HepG2 (cell line): ENCODE data around the gene PCBP4. TPM values are rescaled to one million over a fixed set of nuclear protein-coding genes. Genes with fewer than 3 reads are reported as not detected.

Source experiments
- CBFB ChIP-seq: sonication (generic); formaldehyde crosslinking; IDR thresholded peaks from 2 replicates; pipeline ENCODE4 v1.4.0; 2020; ENCODE audit warnings: missing genetic modification reagents
- CBX2 ChIP-seq, 2 experiments: fragments of 200-600 bp in 1 of 2; sonication (generic); formaldehyde crosslinking in 1 of 2; IDR thresholded peaks; 2 replicates each; pipeline versions ENCODE4 v1.7.0 to v1.8.1; 2018 to 2022; ENCODE audit warnings: low read depth in 2 of 2, low read length in 1 of 2, mild to moderate bottlenecking in 1 of 2, missing genetic modification reagents in 1 of 2
- CEBPG ChIP-seq: IDR thresholded peaks from 2 replicates; pipeline ENCODE4 v1.6.1; 2016
- CENPT ChIP-seq: sonication (generic); formaldehyde crosslinking; IDR thresholded peaks from 2 replicates; pipeline ENCODE4 v1.8.0; 2022; ENCODE audit warnings: low read depth, mild to moderate bottlenecking, moderate library complexity, missing genetic modification reagents
- FOSL1 ChIP-seq: sonication (generic); formaldehyde crosslinking; IDR thresholded peaks from 2 replicates; pipeline ENCODE4 v1.9.0; 2021; ENCODE audit warnings: missing genetic modification reagents, borderline replicate concordance
- HDAC1 ChIP-seq: sonication (generic); formaldehyde crosslinking; IDR thresholded peaks from 2 replicates; pipeline ENCODE4 v1.5.1; 2020; ENCODE audit warnings: mild to moderate bottlenecking, missing genetic modification reagents
- IRF2 ChIP-seq: IDR thresholded peaks from 2 replicates; pipeline ENCODE4 v1.6.1; 2018; ENCODE audit warnings: missing genetic modification reagents, missing compliant biosample characterization
- KLF13 ChIP-seq: sonication (generic); formaldehyde crosslinking; IDR thresholded peaks from 2 replicates; pipeline ENCODE4 v1.4.0; 2020; ENCODE audit warnings: mild to moderate bottlenecking, missing genetic modification reagents
- MEIS1 ChIP-seq: sonication (generic); formaldehyde crosslinking; IDR thresholded peaks from 2 replicates; pipeline ENCODE4 v1.9.0; 2021; ENCODE audit warnings: mild to moderate bottlenecking, missing genetic modification reagents, moderate library complexity, borderline replicate concordance
- MIER2 ChIP-seq: IDR thresholded peaks from 2 replicates; pipeline ENCODE4 v1.6.1; 2016; ENCODE audit warnings: missing biosample characterization, missing genetic modification reagents
- RXRB ChIP-seq: IDR thresholded peaks from 2 replicates; pipeline ENCODE4 v1.6.1; 2016; ENCODE audit warnings: borderline replicate concordance, missing genetic modification reagents, missing compliant biosample characterization
- SP4 ChIP-seq: sonication (generic); formaldehyde crosslinking; IDR thresholded peaks from 2 replicates; pipeline ENCODE4 v1.8.1; 2023; ENCODE audit warnings: mild to moderate bottlenecking, missing genetic modification reagents
- TBX2 ChIP-seq: sonication (generic); formaldehyde crosslinking; IDR thresholded peaks from 2 replicates; pipeline ENCODE4 v1.5.0; 2020; ENCODE audit warnings: missing genetic modification reagents, mild to moderate bottlenecking, borderline replicate concordance
- ZNF180 ChIP-seq: sonication (generic); formaldehyde crosslinking; IDR thresholded peaks from 2 replicates; pipeline ENCODE4 v1.4.0; 2020; ENCODE audit warnings: low read depth, missing genetic modification reagents, borderline replicate concordance
- ZNF20 ChIP-seq: sonication (generic); formaldehyde crosslinking; IDR thresholded peaks from 2 replicates; pipeline ENCODE4 v1.4.0; 2020; ENCODE audit warnings: mild to moderate bottlenecking, moderate library complexity, missing genetic modification reagents
- ZNF746 ChIP-seq: sonication (generic); formaldehyde crosslinking; IDR thresholded peaks from 2 replicates; pipeline ENCODE4 v1.8.0; 2022; ENCODE audit warnings: mild to moderate bottlenecking, missing genetic modification reagents
- ZNF782 ChIP-seq: sonication (generic); formaldehyde crosslinking; IDR thresholded peaks from 2 replicates; pipeline ENCODE4 v1.4.0; 2020; ENCODE audit warnings: missing genetic modification reagents, mild to moderate bottlenecking, borderline replicate concordance
- polyA plus RNA-seq, 8 experiments: library from polyadenylated mRNA; depleted of rRNA in 3 of 8; stranded (reverse) in 7 of 8; unstranded in 1 of 8; fragments of >200 nt; fragmentation: Illumina TruSeq in 4 of 8; extraction: Trizol in 4 of 8; gene quantifications; 2 replicates each; pipeline versions ENCODE4 v1.2.1 to v1.2.3, GENCODE V29; 2011 to 2016; ENCODE audit warnings: low read depth in 4 of 8, missing spikeins in 1 of 8, mixed read lengths in 1 of 8; ENCODE audit not compliant: insufficient read depth in 1 of 8
- total RNA-seq, 5 experiments: library from RNA; depleted of rRNA; stranded (reverse); fragments of >200 nt; fragmentation: Illumina TruSeq; extraction: Trizol; gene quantifications; 2 replicates each; pipeline ENCODE4 v1.2.3, GENCODE V29; 2016; ENCODE audit warnings: low read depth in 1 of 5
- TF ChIP-seq, protein P1 (sequence below): sonication (generic); formaldehyde crosslinking; IDR thresholded peaks from 2 replicates; pipeline ENCODE4 v1.9.0; 2021; ENCODE audit warnings: missing genetic modification reagents, mild to moderate bottlenecking, borderline replicate concordance
- TF ChIP-seq, protein P2 (sequence below): sonication (generic); formaldehyde crosslinking; IDR thresholded peaks from 2 replicates; pipeline ENCODE4 v1.8.1; 2023; ENCODE audit warnings: mild to moderate bottlenecking, missing genetic modification reagents, borderline replicate concordance
- TF ChIP-seq, protein P3 (sequence below): sonication (generic); formaldehyde crosslinking; IDR thresholded peaks from 2 replicates; pipeline ENCODE4 v1.4.0; 2020; ENCODE audit warnings: missing genetic modification reagents
- TF ChIP-seq, protein P4 (sequence below), 2 experiments: fragments of 450-650 bp in 1 of 2; sonication (generic) in 1 of 2; formaldehyde crosslinking; IDR thresholded peaks; 2 replicates each; pipeline versions ENCODE4 v1.5.0 to v1.8.0; 2020 to 2022; ENCODE audit warnings: mild to moderate bottlenecking in 1 of 2, missing genetic modification reagents in 1 of 2
- TF ChIP-seq, protein P5 (sequence below): sonication (generic); formaldehyde crosslinking; IDR thresholded peaks from 2 replicates; pipeline ENCODE4 v1.4.0; 2020; ENCODE audit warnings: missing genetic modification reagents
- TF ChIP-seq, protein P6 (sequence below): IDR thresholded peaks from 2 replicates; pipeline ENCODE4 v1.6.1; 2016; ENCODE audit warnings: mild to moderate bottlenecking, missing biosample characterization, missing genetic modification reagents

The PCBP4 gene
- total and polyA plus RNA-seq, 2 of the 13 experiments (the other 11 are each of a cell fraction or from before 2014, with no cell fraction given) = 36.8 to 51.3 TPM

DNA sequence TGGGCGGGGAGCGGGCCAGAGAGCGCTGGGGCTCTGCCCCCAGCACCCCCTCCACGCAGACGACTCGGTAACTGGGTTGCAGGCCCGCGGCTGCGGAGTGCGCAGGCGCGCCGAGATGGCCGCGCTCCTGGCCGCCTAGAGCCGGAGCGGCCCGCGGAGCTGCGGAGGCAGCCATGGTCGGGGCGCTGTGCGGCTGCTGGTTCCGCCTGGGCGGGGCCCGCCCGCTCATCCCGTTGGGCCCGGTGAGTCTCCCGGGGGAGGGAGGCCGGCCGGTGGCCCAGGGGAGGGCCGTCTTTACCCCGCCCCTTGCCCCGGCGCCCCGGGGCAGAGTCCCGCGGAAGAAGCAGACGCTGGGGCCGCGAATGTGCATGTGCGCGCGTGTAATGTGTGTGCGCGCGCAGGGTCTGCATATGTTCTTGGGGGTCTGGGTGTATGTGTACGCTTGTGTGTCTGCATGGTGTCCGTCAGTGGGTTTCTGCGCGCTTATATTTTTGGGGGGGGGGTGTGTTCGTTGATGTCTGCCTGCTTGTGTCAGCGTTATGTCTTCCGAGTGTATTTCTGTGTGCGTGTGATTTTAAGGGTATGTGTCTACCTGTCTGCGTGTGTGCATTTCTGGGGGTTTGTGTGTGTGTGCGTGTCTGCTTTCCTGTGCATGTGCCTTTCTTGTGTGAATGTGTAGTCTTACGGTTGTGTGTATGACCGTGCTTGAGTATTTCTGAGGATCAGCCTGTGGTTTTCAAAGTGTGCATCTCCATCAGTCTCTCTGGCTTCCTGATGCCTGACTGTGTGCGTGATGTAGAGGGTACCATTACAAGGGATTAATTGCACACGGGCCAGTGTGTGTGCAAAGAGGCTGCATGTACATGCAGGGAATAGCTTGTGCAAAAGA is 8.0 kb upstream of the PCBP4 start, which contains the start of gene ABHD14A (continued):
- no peak for TF ChIP-seq RXRB (CRISPR knock-in tag)
- no peak for TF ChIP-seq KLF13 (CRISPR knock-in tag)
- TF ChIP-seq, protein P1, sequence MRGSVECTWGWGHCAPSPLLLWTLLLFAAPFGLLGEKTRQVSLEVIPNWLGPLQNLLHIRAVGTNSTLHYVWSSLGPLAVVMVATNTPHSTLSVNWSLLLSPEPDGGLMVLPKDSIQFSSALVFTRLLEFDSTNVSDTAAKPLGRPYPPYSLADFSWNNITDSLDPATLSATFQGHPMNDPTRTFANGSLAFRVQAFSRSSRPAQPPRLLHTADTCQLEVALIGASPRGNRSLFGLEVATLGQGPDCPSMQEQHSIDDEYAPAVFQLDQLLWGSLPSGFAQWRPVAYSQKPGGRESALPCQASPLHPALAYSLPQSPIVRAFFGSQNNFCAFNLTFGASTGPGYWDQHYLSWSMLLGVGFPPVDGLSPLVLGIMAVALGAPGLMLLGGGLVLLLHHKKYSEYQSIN = no peak
- TF ChIP-seq HDAC1 (CRISPR knock-in tag) = no peak; the same call in none of the 2 replicates
- TF ChIP-seq ZNF782 = no peak
- TF ChIP-seq CBFB = no peak
- TF ChIP-seq MEIS1 (CRISPR knock-in tag) = no peak
- TF ChIP-seq, protein P2, sequence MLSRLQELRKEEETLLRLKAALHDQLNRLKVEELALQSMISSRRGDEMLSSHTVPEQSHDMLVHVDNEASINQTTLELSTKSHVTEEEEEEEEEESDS (CRISPR knock-in tag) = peak; percentile 23; the same call in 1 of the 2 replicates
- TF ChIP-seq, protein P3, sequence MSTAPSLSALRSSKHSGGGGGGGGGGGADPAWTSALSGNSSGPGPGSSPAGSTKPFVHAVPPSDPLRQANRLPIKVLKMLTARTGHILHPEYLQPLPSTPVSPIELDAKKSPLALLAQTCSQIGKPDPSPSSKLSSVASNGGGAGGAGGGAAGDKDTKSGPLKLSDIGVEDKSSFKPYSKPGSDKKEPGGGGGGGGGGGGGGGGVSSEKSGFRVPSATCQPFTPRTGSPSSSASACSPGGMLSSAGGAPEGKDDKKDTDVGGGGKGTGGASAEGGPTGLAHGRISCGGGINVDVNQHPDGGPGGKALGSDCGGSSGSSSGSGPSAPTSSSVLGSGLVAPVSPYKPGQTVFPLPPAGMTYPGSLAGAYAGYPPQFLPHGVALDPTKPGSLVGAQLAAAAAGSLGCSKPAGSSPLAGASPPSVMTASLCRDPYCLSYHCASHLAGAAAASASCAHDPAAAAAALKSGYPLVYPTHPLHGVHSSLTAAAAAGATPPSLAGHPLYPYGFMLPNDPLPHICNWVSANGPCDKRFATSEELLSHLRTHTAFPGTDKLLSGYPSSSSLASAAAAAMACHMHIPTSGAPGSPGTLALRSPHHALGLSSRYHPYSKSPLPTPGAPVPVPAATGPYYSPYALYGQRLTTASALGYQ (CRISPR knock-in tag) = no peak
- TF ChIP-seq, protein P4, sequence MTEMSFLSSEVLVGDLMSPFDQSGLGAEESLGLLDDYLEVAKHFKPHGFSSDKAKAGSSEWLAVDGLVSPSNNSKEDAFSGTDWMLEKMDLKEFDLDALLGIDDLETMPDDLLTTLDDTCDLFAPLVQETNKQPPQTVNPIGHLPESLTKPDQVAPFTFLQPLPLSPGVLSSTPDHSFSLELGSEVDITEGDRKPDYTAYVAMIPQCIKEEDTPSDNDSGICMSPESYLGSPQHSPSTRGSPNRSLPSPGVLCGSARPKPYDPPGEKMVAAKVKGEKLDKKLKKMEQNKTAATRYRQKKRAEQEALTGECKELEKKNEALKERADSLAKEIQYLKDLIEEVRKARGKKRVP (CRISPR knock-in tag; IDR thresholded peaks at IDR 0.05) = no peak
- no peak for TF ChIP-seq ZNF746 (CRISPR knock-in tag)
- TF ChIP-seq FOSL1 (CRISPR knock-in tag) = no peak
- no peak for TF ChIP-seq SP4
- TF ChIP-seq TBX2 (CRISPR knock-in tag) = no peak
- no peak for TF ChIP-seq CBX2 (IDR thresholded peaks at IDR 0.05; ENCODE audit: low read depth, low read length)
- TF ChIP-seq CBX2 (CRISPR knock-in tag; IDR thresholded peaks at IDR 0.05; ENCODE audit: low read depth) = no peak
- no peak for TF ChIP-seq CENPT (CRISPR knock-in tag)
- no peak; the same call in 1 of the 2 replicates for TF ChIP-seq IRF2
- no peak for TF ChIP-seq MIER2
- TF ChIP-seq CEBPG = no peak
- TF ChIP-seq, protein P5, sequence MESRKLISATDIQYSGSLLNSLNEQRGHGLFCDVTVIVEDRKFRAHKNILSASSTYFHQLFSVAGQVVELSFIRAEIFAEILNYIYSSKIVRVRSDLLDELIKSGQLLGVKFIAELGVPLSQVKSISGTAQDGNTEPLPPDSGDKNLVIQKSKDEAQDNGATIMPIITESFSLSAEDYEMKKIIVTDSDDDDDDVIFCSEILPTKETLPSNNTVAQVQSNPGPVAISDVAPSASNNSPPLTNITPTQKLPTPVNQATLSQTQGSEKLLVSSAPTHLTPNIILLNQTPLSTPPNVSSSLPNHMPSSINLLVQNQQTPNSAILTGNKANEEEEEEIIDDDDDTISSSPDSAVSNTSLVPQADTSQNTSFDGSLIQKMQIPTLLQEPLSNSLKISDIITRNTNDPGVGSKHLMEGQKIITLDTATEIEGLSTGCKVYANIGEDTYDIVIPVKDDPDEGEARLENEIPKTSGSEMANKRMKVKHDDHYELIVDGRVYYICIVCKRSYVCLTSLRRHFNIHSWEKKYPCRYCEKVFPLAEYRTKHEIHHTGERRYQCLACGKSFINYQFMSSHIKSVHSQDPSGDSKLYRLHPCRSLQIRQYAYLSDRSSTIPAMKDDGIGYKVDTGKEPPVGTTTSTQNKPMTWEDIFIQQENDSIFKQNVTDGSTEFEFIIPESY = no peak
- 0 out of 2 replicates have a peak, but pooled peaks have one; percentile 47 for TF ChIP-seq ZNF20 (CRISPR knock-in tag)
- TF ChIP-seq ZNF180 (CRISPR knock-in tag) = no peak
- TF ChIP-seq, protein P6, sequence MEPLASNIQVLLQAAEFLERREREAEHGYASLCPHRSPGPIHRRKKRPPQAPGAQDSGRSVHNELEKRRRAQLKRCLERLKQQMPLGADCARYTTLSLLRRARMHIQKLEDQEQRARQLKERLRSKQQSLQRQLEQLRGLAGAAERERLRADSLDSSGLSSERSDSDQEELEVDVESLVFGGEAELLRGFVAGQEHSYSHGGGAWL (CRISPR knock-in tag) = no peak; the same call in 1 of the 2 replicates
